Measurements from ENCODE around the gene COL2A1. TPM values are rescaled to one million over a fixed set of nuclear protein-coding genes. Genes with fewer than 3 reads are reported as not detected.
A peak's percentile ranks its signal among the peaks of the same experiment; 100 is the strongest.

COL2A1 gene
- total RNA-seq, 1 donor from 2014 or later = 1.9 TPM

GRCh38 chr12:48022676-48023385 lies 18.6 kb upstream of the COL2A1 start:
- DNase-seq (ENCODE audit: low spot score) = no peak
- Mint-ChIP-seq H3K27me3 (ENCODE audit: unreplicated experiment) (peaks cover 24% of the 10 kb centered on the region), H3K9me3 (ENCODE audit: unreplicated experiment) (no peaks in the 10 kb centered on the region), H3K4me1 (ENCODE audit: unreplicated experiment) (peaks cover 25% of the 10 kb centered on the region), H3K27ac (ENCODE audit: unreplicated experiment) (no peak overlapping the region), H3K4me3 (ENCODE audit: unreplicated experiment) (no peak overlapping the region), H3K36me3 (ENCODE audit: low read depth, unreplicated experiment) (peaks cover 5% of the 10 kb centered on the region)
- no peak for TF ChIP-seq CTCF (IDR thresholded peaks at IDR 0.05; ENCODE audit: unreplicated experiment)

- H3K27me3 Mint-ChIP-seq (ENCODE audit: unreplicated experiment) = peaks cover 24% of the 10 kb centered on the region
- no peak for DNase-seq (ENCODE audit: low spot score)
- H3K4me3 Mint-ChIP-seq (ENCODE audit: unreplicated experiment) = no peak overlapping the region
- peak overlapping the region; percentile 2 for H3K27ac Mint-ChIP-seq (ENCODE audit: unreplicated experiment)
- H3K36me3 Mint-ChIP-seq (ENCODE audit: low read depth, unreplicated experiment) = peaks cover 5% of the 10 kb centered on the region
- no peaks in the 10 kb centered on the region for H3K9me3 Mint-ChIP-seq (ENCODE audit: unreplicated experiment)
- TF ChIP-seq CTCF (IDR thresholded peaks at IDR 0.05; ENCODE audit: unreplicated experiment) = no peak
- peaks cover 25% of the 10 kb centered on the region for H3K4me1 Mint-ChIP-seq (ENCODE audit: unreplicated experiment)
Observed at GRCh38 chr12:48022180-48022521, 17.9 kb upstream of the COL2A1 start.

DNA sequence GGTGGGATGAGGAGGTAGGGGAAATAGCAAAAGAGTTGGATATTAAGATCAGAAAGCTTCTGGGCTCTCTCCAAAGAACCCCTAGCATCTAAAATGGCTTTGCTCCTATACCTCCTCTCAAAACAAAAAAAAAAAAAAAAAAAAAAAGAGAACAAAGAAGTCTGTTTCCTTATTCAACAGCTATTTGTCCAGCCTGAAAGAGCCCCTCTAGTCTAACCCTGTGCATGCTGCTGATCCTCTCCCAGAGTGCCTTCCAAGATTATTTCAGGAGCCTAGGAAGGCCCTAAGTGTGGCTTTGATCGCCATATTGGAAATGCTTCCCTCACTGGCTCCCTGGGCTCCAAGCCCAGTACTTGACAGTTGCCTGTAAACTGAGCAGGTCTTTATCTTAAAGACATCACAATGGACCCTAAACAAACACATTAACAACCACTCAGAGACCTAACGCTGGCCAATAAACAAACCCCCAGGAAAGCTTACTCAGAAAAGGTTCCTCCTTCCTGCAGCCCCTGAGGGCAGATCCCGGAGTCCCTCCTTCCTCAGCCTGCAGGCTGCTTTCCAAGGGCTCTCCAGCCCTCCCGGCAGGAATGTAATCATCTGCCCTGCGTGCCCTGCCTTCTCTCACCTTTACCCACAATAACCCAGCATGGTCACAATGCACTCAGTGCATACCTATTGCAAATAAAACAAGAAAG lies 17.4 kb upstream of the COL2A1 start:
- peak overlapping the region; percentile 70 for H3K27ac Mint-ChIP-seq (ENCODE audit: unreplicated experiment)
- H3K36me3 Mint-ChIP-seq (ENCODE audit: low read depth, unreplicated experiment) = peaks cover 5% of the 10 kb centered on the region
- DNase-seq (ENCODE audit: low spot score) = no peak
- no peak for TF ChIP-seq CTCF (IDR thresholded peaks at IDR 0.05; ENCODE audit: unreplicated experiment)
- H3K4me1 Mint-ChIP-seq (ENCODE audit: unreplicated experiment) = peaks cover 25% of the 10 kb centered on the region
- no peaks in the 10 kb centered on the region for H3K9me3 Mint-ChIP-seq (ENCODE audit: unreplicated experiment)
- no peak overlapping the region for H3K4me3 Mint-ChIP-seq (ENCODE audit: unreplicated experiment)
- H3K27me3 Mint-ChIP-seq (ENCODE audit: unreplicated experiment) = peaks cover 27% of the 10 kb centered on the region

- Mint-ChIP-seq H3K36me3 (ENCODE audit: low read depth, unreplicated experiment) (peaks cover 5% of the 10 kb centered on the region), H3K9me3 (ENCODE audit: unreplicated experiment) (no peaks in the 10 kb centered on the region), H3K27me3 (ENCODE audit: unreplicated experiment) (peaks cover 22% of the 10 kb centered on the region), H3K4me1 (ENCODE audit: unreplicated experiment) (peaks cover 19% of the 10 kb centered on the region), H3K27ac (ENCODE audit: unreplicated experiment) (no peak overlapping the region), H3K4me3 (ENCODE audit: unreplicated experiment) (no peak overlapping the region)
- DNase-seq (ENCODE audit: low spot score) = no peak
- no peak for TF ChIP-seq CTCF (IDR thresholded peaks at IDR 0.05; ENCODE audit: unreplicated experiment)
Observed at GRCh38 chr12:48019639-48020265, 15.5 kb upstream of the COL2A1 start.

GRCh38 chr12:48018618-48018995 lies 14.3 kb upstream of the COL2A1 start:
- no peak overlapping the region for H3K27ac Mint-ChIP-seq (ENCODE audit: unreplicated experiment)
- no peak for DNase-seq (ENCODE audit: low spot score)
- peaks cover 17% of the 10 kb centered on the region for H3K27me3 Mint-ChIP-seq (ENCODE audit: unreplicated experiment)
- H3K9me3 Mint-ChIP-seq (ENCODE audit: unreplicated experiment) = no peaks in the 10 kb centered on the region
- peaks cover 17% of the 10 kb centered on the region for H3K4me1 Mint-ChIP-seq (ENCODE audit: unreplicated experiment)
- H3K36me3 Mint-ChIP-seq (ENCODE audit: low read depth, unreplicated experiment) = peaks cover 5% of the 10 kb centered on the region
- TF ChIP-seq CTCF (IDR thresholded peaks at IDR 0.05; ENCODE audit: unreplicated experiment) = no peak
- H3K4me3 Mint-ChIP-seq (ENCODE audit: unreplicated experiment) = no peak overlapping the region

Measured in endothelial cell (in vitro differentiated cells).